Measurements from ENCODE around the gene STX8.

DNA sequence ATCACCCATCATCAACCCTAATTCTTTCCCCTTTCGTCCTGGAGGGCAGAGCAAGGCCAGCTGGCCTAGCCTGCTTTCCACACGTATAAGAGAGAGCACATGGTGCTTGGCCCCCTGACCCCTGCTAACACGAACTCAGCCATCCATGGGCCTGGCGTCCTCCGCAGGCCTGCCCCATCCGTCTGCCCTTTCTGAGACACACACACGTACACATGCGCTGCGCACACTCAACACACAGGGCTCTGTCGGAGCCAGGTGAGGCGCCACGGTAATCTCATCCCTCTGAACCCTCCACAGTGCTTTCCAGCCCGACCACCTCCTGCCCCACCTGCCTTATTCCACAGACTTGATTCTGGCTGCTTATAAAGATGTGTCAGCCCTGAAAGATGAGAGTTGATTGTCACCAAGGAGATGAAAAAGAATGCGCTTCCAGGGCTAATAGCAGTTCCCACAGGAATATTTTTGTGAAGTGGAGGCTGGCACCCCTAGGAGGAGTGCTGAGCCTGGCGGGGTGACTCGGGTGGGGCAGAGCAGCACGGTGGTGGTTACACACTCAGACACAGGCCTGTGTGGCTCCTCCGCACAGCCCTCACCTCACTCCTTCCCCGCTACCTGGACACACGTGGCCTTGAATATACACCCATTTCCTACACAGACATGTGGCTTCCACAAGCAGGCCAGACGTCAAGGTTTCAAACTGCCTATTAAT lies 326.2 kb downstream of the STX8 start:
- no peak for TF ChIP-seq ZNF384 (IDR thresholded peaks at IDR 0.05)
- no peak for TF ChIP-seq SUZ12 (IDR thresholded peaks at IDR 0.05)
- no peak for TF ChIP-seq SP1 (IDR thresholded peaks at IDR 0.05)
- no peak for TF ChIP-seq HDGF (IDR thresholded peaks at IDR 0.05; ENCODE audit: borderline replicate concordance)
- TF ChIP-seq NFRKB (IDR thresholded peaks at IDR 0.05): no peak
- TF ChIP-seq BHLHE40 (IDR thresholded peaks at IDR 0.05; ENCODE audit: borderline replicate concordance): no peak
- TF ChIP-seq ARNT (IDR thresholded peaks at IDR 0.05): no peak
- no peak for TF ChIP-seq FOXM1 (IDR thresholded peaks at IDR 0.05; ENCODE audit: borderline replicate concordance)
- TF ChIP-seq FOXA1 (IDR thresholded peaks at IDR 0.05): no peak
- TF ChIP-seq FOXK2 (IDR thresholded peaks at IDR 0.05): no peak
- TF ChIP-seq, protein P1, sequence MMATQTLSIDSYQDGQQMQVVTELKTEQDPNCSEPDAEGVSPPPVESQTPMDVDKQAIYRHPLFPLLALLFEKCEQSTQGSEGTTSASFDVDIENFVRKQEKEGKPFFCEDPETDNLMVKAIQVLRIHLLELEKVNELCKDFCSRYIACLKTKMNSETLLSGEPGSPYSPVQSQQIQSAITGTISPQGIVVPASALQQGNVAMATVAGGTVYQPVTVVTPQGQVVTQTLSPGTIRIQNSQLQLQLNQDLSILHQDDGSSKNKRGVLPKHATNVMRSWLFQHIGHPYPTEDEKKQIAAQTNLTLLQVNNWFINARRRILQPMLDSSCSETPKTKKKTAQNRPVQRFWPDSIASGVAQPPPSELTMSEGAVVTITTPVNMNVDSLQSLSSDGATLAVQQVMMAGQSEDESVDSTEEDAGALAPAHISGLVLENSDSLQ (IDR thresholded peaks at IDR 0.05): no peak
- no peak for TF ChIP-seq LEF1 (IDR thresholded peaks at IDR 0.05; ENCODE audit: borderline replicate concordance)
